Caco-2 (cell line): ENCODE data around the gene MGMT. TPM values are rescaled to one million over a fixed set of nuclear protein-coding genes. Genes with fewer than 3 reads are reported as not detected.

ENCODE experiments used
- BruUV-seq: library from RNA; stranded (reverse); fragments of 400-500 nt; replicated peaks from 2 replicates; lab custom pipeline; 2021; lab: Mats Ljungman, UMichigan
- CTCF ChIA-PET: fragments of 300-600 bp; sonication (Branson Sonifier 250); formaldehyde crosslinking; loops from one replicate; lab custom pipeline; 2022; ENCODE audit warnings: antibody characterized with exemption; lab: Charles Lee
- POLR2A ChIA-PET: fragments of 300-600 bp; sonication (Branson Sonifier 250); formaldehyde crosslinking; loops from one replicate; lab custom pipeline; 2022; ENCODE audit warnings: antibody characterized with exemption; lab: Charles Lee
- DNase-seq, 2 experiments: peaks; one replicate each; pipeline versions ENCODE4 v3.0.0 to v3.0.0-alpha.2; 2020 to 2022
- H3K27me3 ChIP-seq: replicated peaks from 2 replicates; pipeline ENCODE4 v1.6.0; 2011; ENCODE audit warnings: low read length; ENCODE audit not compliant: control insufficient read depth, insufficient read depth
- H3K36me3 ChIP-seq: 2 replicates; pipeline ENCODE4 v1.5.1; 2011; ENCODE audit warnings: low read length; ENCODE audit not compliant: control insufficient read depth, insufficient read depth
- H3K4me1 ChIP-seq: fragments of 250-450 bp; sonication (Bioruptor Pico); 2 replicates; pipeline ENCODE4 v1.5.1; 2020; ENCODE audit warnings: mild to moderate bottlenecking
- H3K4me3 ChIP-seq: 2 replicates; pipeline ENCODE4 v1.5.1; 2011; ENCODE audit warnings: low read depth, mild to moderate bottlenecking, control low read depth, low read length
- H3K9me3 ChIP-seq: fragments of 250-450 bp; sonication (Bioruptor Pico); 2 replicates; pipeline ENCODE4 v1.5.1; 2020; ENCODE audit warnings: mild to moderate bottlenecking, moderate library complexity
- H3K27ac Mint-ChIP-seq: one replicate; pipeline ENCODE4 v1.8.0; 2022; ENCODE audit warnings: mixed read lengths; ENCODE audit not compliant: unreplicated experiment
- H3K27me3 Mint-ChIP-seq: one replicate; pipeline ENCODE4 v1.8.0; 2022; ENCODE audit warnings: mixed read lengths; ENCODE audit not compliant: insufficient read depth, unreplicated experiment
- H3K36me3 Mint-ChIP-seq: one replicate; pipeline ENCODE4 v1.8.0; 2022; ENCODE audit warnings: mild to moderate bottlenecking, mixed read lengths; ENCODE audit not compliant: insufficient read depth, unreplicated experiment
- H3K4me1 Mint-ChIP-seq: one replicate; pipeline ENCODE4 v1.8.0; 2022; ENCODE audit warnings: low read depth, mixed read lengths; ENCODE audit not compliant: unreplicated experiment
- H3K4me3 Mint-ChIP-seq: one replicate; pipeline ENCODE4 v1.8.0; 2022; ENCODE audit warnings: mild to moderate bottlenecking, moderate library complexity, mixed read lengths; ENCODE audit not compliant: unreplicated experiment
- H3K9me3 Mint-ChIP-seq: one replicate; pipeline ENCODE4 v1.8.0; 2022; ENCODE audit warnings: mixed read lengths; ENCODE audit not compliant: unreplicated experiment
- intact Hi-C: fragments of 100-400 bp; cut with micrococcal nuclease; formaldehyde crosslinking; loops from one replicate; pipeline ENCODE4 v1.10.0; 2022; ENCODE audit not compliant: unreplicated experiment
- total RNA-seq: library from RNA; stranded (reverse); gene quantifications from 2 replicates; pipeline ENCODE4 v1.2.3, GENCODE V29; 2022
- TF ChIP-seq, protein P1 (sequence below), 2 experiments: fragments of 200-600 bp in 1 of 2; IDR thresholded peaks; 1 replicate in 1 of 2; 2 replicates in 1 of 2; pipeline versions ENCODE4 v1.5.1 to v1.8.0; 2011 to 2022; ENCODE audit warnings: antibody characterized with exemption in 1 of 2, control low read depth in 1 of 2, inconsistent platforms in 1 of 2, low read depth in 1 of 2, low read length in 1 of 2, mild to moderate bottlenecking in 1 of 2, moderate library complexity in 1 of 2; ENCODE audit not compliant: insufficient read depth in 1 of 2, severe bottlenecking in 1 of 2, unreplicated experiment in 1 of 2

Gene MGMT
- total RNA-seq, 1 experiment from 2014 or later = 57.0 TPM

DNA sequence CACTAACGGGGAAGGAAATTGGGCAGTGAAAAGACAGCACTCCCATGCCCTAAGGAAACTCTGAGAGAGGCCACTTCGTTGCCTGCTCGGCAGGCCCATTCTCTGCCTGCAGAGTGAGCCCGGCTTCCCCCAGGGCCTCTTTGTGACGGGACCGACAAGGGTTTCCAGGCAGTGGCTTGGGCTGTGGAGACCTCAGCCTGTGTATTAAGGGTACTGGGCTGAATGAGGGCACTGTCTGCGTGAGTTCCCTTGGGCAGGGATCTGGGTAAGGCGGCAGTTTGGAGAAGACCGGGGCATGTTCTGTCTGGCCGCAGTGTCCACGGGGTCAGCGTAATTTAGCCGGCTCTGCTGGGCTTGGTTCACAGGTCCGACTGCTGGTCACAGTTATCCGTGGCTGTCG is 237.2 kb downstream of the MGMT start:
- Histone ChIP-seq H3K4me3 (no peak overlapping the region), H3K4me1 (no peaks in the 10 kb centered on the region), H3K9me3 (no peaks in the 10 kb centered on the region), H3K27me3 (no peaks in the 10 kb centered on the region), H3K36me3 (no peaks in the 10 kb centered on the region; the same call in 1 of the 2 replicates)
- CTCF ChIA-PET = no interaction called here
- H3K27ac Mint-ChIP-seq = no peak overlapping the region
- H3K9me3 Mint-ChIP-seq = no peaks in the 10 kb centered on the region
- no peak for DNase-seq
- no peak overlapping the region for H3K4me3 Mint-ChIP-seq
- H3K36me3 Mint-ChIP-seq = peaks cover 16% of the 10 kb centered on the region
- no peaks in the 10 kb centered on the region for H3K27me3 Mint-ChIP-seq
- BruUV-seq = no TSS peak
- intact Hi-C loops = no loop called here
- TF ChIP-seq, protein P1, sequence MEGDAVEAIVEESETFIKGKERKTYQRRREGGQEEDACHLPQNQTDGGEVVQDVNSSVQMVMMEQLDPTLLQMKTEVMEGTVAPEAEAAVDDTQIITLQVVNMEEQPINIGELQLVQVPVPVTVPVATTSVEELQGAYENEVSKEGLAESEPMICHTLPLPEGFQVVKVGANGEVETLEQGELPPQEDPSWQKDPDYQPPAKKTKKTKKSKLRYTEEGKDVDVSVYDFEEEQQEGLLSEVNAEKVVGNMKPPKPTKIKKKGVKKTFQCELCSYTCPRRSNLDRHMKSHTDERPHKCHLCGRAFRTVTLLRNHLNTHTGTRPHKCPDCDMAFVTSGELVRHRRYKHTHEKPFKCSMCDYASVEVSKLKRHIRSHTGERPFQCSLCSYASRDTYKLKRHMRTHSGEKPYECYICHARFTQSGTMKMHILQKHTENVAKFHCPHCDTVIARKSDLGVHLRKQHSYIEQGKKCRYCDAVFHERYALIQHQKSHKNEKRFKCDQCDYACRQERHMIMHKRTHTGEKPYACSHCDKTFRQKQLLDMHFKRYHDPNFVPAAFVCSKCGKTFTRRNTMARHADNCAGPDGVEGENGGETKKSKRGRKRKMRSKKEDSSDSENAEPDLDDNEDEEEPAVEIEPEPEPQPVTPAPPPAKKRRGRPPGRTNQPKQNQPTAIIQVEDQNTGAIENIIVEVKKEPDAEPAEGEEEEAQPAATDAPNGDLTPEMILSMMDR (IDR thresholded peaks at IDR 0.05; ENCODE audit: insufficient read depth in 1 of 2, low read depth in 1 of 2, low read length in 1 of 2, severe bottlenecking in 1 of 2, unreplicated experiment in 1 of 2) = no peak
- H3K4me1 Mint-ChIP-seq = peaks cover 8% of the 10 kb centered on the region
- POLR2A ChIA-PET = no interaction called here

DNA sequence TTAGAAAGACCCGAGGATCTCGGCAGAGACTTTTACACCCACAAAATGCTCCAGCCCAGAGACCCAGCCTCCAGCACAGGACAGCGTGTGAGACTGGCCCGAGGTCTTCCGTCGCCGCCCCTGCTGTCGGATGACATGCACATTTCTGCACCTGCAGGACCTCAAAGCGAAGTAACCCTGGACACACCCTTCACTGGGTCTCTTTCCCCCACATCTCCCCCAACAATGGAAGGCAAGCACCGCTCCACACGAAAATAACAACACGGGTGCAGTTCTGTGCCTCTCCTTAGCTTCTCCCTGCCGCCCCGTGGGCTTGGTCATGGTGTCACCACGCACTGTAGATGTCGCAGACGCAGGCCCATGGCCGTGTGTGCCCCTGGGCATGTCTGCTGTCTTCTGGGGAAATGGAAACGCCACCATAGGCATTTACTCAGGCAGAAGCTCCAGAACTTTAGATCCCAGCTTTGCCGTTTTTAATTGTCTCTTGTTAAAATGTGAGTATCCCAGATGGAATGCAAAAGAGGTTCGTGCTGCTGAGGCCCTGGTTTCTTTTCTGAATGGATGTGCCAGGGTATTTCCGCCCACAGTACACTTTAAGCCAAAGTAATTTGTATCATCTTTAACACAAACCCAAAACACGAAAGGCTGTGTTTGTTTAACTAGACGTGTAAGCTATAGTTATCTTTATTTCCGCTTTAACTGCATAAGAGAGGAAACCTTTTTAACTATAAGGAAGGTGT is 237.9 kb downstream of the MGMT start:
- no peaks in the 10 kb centered on the region for H3K9me3 ChIP-seq
- ChIA-PET CTCF (no interaction called here), POLR2A (no interaction called here)
- intact Hi-C loops = no loop called here
- no peaks in the 10 kb centered on the region for H3K4me1 ChIP-seq
- BruUV-seq = no TSS peak
- no peak overlapping the region for H3K4me3 Mint-ChIP-seq
- TF ChIP-seq, protein P1 (IDR thresholded peaks at IDR 0.05; ENCODE audit: insufficient read depth in 1 of 2, low read depth in 1 of 2, low read length in 1 of 2, severe bottlenecking in 1 of 2, unreplicated experiment in 1 of 2) = no peak
- H3K36me3 ChIP-seq = no peaks in the 10 kb centered on the region; the same call in 1 of the 2 replicates
- H3K4me1 Mint-ChIP-seq = peaks cover 8% of the 10 kb centered on the region
- H3K27me3 Mint-ChIP-seq = no peaks in the 10 kb centered on the region
- H3K27me3 ChIP-seq = no peaks in the 10 kb centered on the region
- no peak for DNase-seq
- peaks cover 16% of the 10 kb centered on the region for H3K36me3 Mint-ChIP-seq
- no peak overlapping the region for H3K4me3 ChIP-seq
- no peaks in the 10 kb centered on the region for H3K9me3 Mint-ChIP-seq
- H3K27ac Mint-ChIP-seq = peak overlapping the region; percentile 15

DNA sequence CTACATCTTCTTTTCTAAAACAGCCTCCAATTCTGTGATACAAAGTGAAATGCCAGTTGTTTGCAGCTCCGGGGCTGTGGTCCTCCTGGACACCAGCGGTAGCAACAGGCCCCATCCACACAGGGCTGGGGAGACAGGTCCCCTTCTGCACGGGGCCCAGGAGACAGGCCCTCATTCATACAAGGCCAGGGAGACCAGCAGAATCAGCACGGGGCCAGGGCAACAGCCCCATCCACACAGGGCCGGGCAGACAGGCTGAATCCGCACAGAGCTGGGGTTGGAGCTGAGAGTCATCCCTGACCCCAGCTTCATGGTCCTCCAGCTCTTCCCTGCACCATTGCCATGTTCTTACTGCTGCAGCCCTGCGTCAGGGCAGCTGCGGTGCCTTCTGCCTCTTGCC is 238.6 kb downstream of the MGMT start:
- H3K9me3 ChIP-seq = no peaks in the 10 kb centered on the region
- intact Hi-C loops = no loop called here
- no TSS peak for BruUV-seq
- ChIA-PET CTCF (no interaction called here), POLR2A (no interaction called here)
- H3K4me1 ChIP-seq = no peaks in the 10 kb centered on the region
- Mint-ChIP-seq H3K4me1 (peaks cover 8% of the 10 kb centered on the region), H3K27me3 (no peaks in the 10 kb centered on the region), H3K9me3 (no peaks in the 10 kb centered on the region), H3K36me3 (peaks cover 16% of the 10 kb centered on the region), H3K4me3 (no peak overlapping the region), H3K27ac (no peak overlapping the region)
- no peaks in the 10 kb centered on the region for H3K27me3 ChIP-seq
- DNase-seq = no peak
- H3K36me3 ChIP-seq = no peaks in the 10 kb centered on the region; the same call in 1 of the 2 replicates
- TF ChIP-seq, protein P1 (IDR thresholded peaks at IDR 0.05; ENCODE audit: insufficient read depth in 1 of 2, low read depth in 1 of 2, low read length in 1 of 2, severe bottlenecking in 1 of 2, unreplicated experiment in 1 of 2) = no peak
- no peak overlapping the region for H3K4me3 ChIP-seq
